Stimulated activated CD8-positive, alpha-beta memory T cell treated with anti-CD3 and anti-CD28 coated beads, Interleukin-15, amount 100 ng/mL, for 48 hours (primary cell): ENCODE data around the gene KCNIP1.

Source experiments
- DNase-seq, 2 donors: peaks; one replicate each; pipeline ENCODE4 v3.0.0-alpha.2; 2020; ENCODE audit warnings: low read depth in 2 of 2

Gene KCNIP1

DNA sequence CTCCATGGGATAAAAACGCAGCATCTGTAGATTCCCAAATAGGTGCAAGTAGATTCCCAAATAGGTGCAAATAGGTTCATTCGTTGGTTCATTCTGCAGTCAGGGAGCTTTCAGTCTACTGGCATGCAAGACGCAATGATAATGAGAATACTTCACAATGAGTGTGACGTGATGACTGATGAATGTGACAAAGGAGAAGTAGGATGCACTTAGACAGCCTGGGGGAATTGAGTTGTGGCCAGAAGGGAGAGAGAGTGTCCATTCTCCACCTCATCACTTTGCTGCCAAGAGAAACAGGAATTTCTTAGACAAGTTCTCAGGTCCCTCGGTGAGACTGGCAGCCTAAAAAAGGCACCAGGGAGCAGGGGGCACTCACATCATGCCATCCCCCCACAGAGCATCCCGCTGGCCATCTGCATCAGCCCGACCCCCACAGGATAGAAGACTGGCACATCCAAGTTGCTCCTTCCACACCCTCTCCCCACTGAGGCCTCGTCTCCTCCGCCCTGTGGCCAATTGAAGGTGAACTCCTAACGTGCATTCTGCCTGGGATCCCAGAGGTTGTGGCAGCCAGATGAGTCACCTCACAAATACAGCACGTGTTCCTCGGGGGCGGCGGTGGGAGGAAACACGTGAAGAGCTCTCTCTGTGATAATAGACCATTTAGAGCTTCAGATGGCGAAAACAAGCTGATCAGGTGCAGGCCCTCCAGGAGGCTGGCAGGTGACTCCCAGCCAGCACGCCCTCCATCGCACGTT lies 19.9 kb upstream of the KCNIP1 start:
- no peak for DNase-seq

DNA sequence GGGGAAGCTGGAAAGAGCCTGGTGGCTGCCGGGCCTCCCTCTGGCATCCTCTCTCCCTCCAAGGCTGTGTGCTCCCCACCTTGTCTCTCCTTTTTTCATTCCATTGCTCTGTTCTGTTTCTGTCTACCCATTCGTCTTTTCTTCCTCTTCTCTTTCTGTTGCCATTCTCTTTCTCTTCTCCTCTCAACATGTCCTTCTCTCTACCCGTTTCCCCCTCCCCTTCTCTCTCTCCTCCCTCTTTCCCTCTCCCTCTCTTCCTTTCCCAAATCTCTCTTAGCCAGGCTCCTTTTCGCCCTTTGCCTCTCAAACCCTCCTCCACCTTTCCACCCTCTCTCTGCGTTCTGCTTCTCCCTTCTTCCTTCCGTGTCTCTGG lies 19.4 kb upstream of the KCNIP1 start:
- DNase-seq: no peak

DNA sequence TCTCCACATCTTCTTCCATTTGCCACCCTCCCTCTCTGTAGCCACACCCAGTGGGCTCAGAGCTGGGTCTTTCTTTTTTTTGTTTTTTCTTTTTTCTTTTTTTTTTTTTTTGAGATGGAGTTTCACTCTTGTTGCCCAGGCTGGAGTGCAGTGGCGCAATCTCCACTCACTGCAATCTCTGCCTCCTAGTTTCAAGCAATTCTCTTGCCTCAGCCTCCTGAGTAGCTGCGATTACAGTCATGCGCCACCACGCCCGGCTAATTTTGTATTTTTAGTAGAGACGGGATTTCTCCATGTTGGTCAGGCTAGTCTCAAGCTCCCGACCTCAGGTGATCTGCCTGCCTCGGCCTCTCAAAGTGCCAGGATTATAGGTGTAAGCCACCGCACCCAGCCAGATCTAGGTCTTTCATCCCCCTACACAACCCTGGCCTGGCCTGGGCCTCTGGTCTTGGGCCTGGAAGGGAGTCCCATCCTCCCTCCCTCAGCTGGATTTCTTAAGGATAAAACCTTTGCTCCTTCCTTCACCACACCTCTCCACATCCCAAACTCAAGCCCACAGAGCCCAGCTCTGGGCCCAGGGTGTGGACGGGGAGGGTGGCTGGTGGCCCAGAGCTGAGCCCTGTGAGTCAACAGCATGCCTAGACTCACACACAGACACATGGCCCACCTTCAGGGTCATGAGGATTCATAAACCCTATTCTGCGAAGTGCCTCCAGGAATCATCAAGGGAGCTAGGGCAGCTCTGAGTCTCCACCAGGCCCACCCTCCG lies 18.8 kb upstream of the KCNIP1 start:
- no peak for DNase-seq

GRCh38 chr5:170485616-170485911 lies 18.3 kb upstream of the KCNIP1 start:
- DNase-seq: no peak

DNA sequence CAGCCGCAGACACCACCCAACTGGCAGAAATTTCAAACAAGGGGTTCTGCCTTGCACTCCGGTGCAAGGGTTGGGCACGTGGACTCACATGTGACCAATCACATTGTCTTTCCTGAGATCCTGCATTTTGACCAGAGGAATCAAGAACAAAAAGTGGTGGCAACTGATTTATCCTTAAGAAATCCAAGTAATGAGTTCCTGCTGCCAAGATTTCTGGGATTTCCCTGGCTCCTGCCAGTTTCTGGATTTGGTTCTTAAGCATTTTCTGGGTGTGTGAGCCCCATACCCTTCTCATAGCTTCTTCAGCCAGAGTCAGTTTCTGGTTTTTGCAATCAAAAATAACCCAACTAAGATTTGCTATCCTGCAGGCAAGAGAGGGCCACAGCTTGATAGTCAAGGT lies 17.4 kb upstream of the KCNIP1 start:
- no peak for DNase-seq

DNA sequence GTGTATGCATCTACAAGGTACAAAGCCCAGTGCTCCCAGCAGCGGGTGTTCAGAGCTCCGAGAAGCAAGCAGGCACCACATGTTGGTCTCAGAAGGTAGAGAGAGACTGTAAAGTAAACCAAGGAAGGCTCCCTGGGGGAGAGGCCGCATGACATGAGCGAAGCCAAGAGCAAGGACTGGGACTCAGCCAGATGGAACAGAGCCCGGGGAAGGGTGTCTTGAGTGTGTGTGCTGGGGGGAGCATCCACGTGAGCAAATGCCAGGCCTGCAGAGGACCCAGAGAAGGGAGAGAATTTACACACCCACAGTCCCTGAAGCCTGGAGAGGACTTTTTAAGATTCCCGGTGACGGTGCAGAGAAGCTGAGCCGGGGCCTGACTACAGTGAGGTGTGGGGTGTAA lies 15.2 kb upstream of the KCNIP1 start:
- no peak for DNase-seq

DNA sequence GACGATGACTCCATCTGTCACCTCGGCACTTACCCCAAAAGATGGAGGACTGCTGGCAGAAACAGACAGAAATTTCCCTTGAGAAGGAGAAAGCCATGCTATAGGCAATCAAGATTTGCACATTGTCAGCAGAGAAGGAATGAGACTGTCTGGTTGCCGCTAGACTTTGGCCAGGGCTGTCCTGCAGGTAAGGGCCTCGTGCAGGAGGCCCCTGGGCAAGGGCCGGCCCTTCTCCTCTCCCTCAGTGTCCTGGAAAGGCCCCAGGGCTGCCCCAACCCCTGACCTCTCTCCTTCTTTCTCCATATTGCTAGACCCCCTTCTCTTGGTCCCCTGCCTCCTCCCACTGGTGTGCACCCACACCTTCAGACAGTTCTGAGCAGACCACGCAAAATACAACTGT lies 14.6 kb upstream of the KCNIP1 start:
- no peak for DNase-seq

GRCh38 chr5:170490381-170490780 lies 13.4 kb upstream of the KCNIP1 start:
- DNase-seq: no peak

DNA sequence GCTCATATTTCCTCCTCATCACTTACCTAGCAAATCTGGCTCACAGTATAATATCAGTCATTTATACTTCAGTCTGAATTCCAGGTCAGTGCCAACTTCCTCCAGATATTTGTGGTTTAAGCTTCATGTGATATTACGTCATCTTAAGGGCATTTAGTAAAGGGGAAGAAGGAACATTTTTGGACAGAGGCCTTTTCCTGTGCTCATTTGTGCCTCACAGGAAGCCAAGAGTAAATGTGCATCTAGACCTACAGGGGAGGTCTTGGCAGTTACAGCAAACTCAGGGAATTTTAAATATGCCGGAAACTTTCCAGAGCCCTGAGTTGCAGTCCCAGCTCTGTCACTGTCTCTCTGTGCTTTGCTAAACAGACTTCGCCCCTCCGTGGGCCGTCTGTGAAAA lies 12.3 kb upstream of the KCNIP1 start:
- no peak for DNase-seq

DNA sequence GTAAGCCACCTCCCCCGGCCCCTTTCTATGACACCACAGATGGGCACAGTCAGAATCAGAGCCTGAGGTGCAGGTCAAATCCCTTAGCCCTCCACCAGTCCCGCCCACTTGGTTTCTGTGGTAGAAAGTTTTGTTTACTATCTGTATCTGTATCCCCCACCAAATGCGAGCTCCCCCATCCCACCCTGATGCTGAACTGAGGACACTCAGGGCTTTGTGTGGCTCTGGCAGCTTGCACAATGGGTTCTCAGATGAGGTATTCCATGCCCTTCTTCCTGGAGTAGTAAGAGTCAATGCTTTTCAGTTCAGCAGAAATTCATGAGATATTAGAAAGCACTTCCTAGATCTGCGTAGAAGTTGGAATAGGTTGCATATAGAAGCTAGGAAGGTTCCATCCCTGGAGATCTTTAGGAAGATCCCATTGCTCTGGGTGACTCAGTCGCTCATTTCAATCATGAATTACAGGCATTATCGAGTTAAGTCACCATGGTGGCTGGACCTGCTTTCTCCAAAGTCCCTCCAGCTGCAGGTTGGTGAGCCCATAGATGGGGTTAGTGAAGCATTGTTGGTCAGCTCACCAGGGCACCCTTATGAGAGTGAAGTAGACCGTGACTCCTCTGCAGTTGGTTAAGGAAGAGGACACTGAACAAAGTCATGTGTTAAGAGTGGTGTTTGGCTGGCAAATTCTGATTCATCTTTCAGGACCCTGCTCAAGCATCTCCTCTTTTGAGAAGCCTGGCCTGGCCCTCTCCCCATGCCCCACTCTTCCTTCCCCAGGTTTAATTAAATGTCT lies 10.6 kb upstream of the KCNIP1 start:
- DNase-seq: no peak

DNA sequence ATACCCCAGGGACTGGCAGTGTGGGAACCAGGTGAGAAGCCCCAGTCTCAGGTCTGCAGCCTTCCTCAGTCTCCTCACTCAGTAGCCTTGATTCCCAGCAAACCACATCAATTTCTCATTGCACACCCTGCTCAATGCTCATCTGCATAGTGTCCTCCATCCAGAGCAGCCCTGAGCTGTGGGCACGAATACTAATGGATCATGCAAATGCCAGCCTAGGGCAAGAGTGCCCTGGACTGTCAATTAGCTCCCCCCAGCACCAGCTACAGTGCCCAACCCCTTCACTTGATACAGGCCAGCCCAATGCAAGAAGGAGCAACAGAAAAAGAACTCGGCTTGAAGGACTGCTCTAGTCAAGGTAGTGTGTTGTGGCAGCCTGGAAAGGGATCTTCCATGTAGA lies 9.8 kb upstream of the KCNIP1 start:
- no peak for DNase-seq

GRCh38 chr5:170495825-170496661 lies 7.8 kb upstream of the KCNIP1 start:
- DNase-seq: no peak

DNA sequence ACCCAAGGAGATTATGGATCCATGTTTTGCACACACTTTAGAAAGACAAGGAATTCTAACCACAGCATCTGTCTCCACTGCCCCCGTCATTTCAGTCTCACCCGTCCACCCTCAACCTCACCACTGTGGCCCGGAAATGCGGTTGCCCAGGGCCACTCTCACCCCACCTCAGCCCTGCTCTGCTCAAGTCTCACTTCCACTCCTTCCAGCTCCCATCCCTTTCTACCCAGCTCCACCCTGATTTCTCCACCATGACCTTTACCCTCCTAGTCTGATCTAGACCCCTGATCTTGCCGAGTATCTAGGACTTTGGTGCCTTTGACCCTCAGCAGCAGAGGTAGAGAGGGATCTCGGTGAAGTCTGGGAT lies 7.2 kb upstream of the KCNIP1 start:
- DNase-seq: no peak

GRCh38 chr5:170497311-170498038 lies 6.3 kb upstream of the KCNIP1 start:
- DNase-seq: no peak

- DNase-seq: no peak
Observed at GRCh38 chr5:170498811-170499351, 4.9 kb upstream of the KCNIP1 start.

DNA sequence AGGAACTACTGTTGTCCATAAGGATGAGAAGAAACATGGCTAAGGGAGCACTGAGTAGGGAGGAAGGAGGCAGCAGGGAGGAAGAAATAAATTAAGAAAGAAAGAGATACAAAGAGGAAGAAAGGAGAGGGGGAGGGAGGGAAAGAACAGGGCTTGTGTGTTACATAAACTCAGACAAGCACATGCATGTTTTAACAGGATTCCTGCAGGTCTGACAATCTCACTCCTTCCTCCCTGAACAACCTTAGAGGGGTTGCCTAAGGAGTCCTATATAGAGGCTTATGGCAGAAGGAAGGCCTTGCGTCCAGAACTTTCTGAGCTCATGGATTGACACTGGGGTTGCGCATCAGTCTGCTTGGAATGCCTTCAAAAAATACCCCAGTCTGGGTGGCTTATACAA lies 4.2 kb upstream of the KCNIP1 start:
- DNase-seq: no peak

- DNase-seq: no peak
Observed at GRCh38 chr5:170501361-170501760, 2.5 kb upstream of the KCNIP1 start.

GRCh38 chr5:170501931-170502330 lies 1.9 kb upstream of the KCNIP1 start:
- no peak for DNase-seq

DNA sequence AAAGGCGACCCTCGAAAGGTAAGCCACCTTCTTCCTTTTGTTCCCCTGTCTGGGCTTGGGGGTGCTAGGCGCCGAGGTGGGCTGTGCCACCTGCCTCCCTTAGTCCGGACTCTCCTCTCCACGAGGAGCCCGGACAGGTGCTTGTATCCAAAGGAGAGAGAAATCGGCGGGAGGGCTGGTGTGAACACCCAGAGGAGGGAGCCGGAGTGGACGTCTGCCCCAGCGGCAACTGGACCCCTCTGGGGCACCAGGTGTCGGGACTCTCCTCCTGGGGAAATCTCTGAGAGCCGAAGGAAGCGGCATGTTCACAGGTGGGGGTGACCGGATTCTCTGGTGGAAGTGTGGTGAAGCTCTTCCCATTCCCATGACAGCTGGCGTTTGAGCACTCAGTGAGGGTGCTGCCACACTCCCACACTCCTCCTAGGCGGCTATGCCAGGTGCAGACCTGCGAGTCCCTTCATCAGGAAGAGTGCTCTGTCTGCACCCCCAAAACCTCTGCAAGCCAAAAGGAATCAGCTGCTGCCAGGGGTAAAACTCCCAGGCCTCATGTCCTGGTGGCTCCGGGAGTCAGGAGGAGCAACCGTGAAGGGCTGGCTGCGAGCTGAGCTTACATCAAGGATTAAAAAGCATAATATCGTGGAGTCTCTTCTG lies 921 bp downstream of the KCNIP1 start:
- DNase-seq: no peak

GRCh38 chr5:170508036-170508435 lies 4.2 kb downstream of the KCNIP1 start:
- DNase-seq: no peak
